K562 (cell line): ENCODE data around the gene SLC7A4. TPM values are rescaled to one million over a fixed set of nuclear protein-coding genes. Genes with fewer than 3 reads are reported as not detected.
A peak's percentile ranks its signal among the peaks of the same experiment; 100 is the strongest.

ENCODE experiments used
- ARNT ChIP-seq, 2 experiments: fragments of 450-650 bp; IDR thresholded peaks; 2 replicates each; pipeline ENCODE4 v1.6.1; 2016; ENCODE audit warnings: mild to moderate bottlenecking in 1 of 2
- CAMTA2 ChIP-seq: fragments of 250-450 bp; sonication (Bioruptor Pico); conservative IDR thresholded peaks from 2 replicates; pipeline ENCODE4 v1.5.1; 2022
- EP300 ChIP-seq: IDR thresholded peaks from 2 replicates; pipeline ENCODE4 v1.6.1; 2012; ENCODE audit warnings: low read length, improper control_type of control experiment
- GATA2 ChIP-seq: sonication (generic); formaldehyde crosslinking; IDR thresholded peaks from 2 replicates; pipeline ENCODE4 v1.4.0; 2020; ENCODE audit warnings: mild to moderate bottlenecking, missing genetic modification reagents
- GATAD2B ChIP-seq: fragments of 450-650 bp; IDR thresholded peaks from 2 replicates; pipeline ENCODE4 v1.6.1; 2017; ENCODE audit warnings: mild to moderate bottlenecking, borderline replicate concordance
- MGA ChIP-seq: fragments of 450-650 bp; IDR thresholded peaks from 2 replicates; pipeline ENCODE4 v1.6.1; 2016; ENCODE audit warnings: mild to moderate bottlenecking, moderate library complexity
- ZBTB9 ChIP-seq: fragments of 450-650 bp; formaldehyde crosslinking; IDR thresholded peaks from 2 replicates; pipeline ENCODE4 v1.4.0; 2020; ENCODE audit warnings: mild to moderate bottlenecking, moderate library complexity
- ZSCAN29 ChIP-seq: fragments of 450-650 bp; IDR thresholded peaks from 2 replicates; pipeline ENCODE4 v1.6.1; 2017
- polyA plus RNA-seq, 8 experiments: library from polyadenylated mRNA; depleted of rRNA in 4 of 8; stranded (reverse) in 5 of 8; unstranded in 3 of 8; fragments of >200 nt; fragmentation: Nextera tagmentation in 2 of 8; fragmentation: Illumina TruSeq in 1 of 8; extraction: Ambion mirVana in 2 of 8; extraction: Trizol in 1 of 8; gene quantifications; 2 replicates each; pipeline versions ENCODE4 v1.2.1 to v1.2.3, GENCODE V29; 2011 to 2014; ENCODE audit warnings: inconsistent platforms in 1 of 8, missing spikeins in 1 of 8
- total RNA-seq, 7 experiments: library from RNA; depleted of rRNA in 6 of 7; stranded (reverse); fragments of >200 nt in 6 of 7; fragmentation: Illumina TruSeq in 2 of 7; extraction: Trizol in 2 of 7; gene quantifications; 2 replicates each; pipeline versions ENCODE4 v1.2.1 to v1.2.3, GENCODE V29; 2011 to 2021; ENCODE audit warnings: low replicate concordance in 1 of 7

SLC7A4 gene
- total and polyA plus RNA-seq, 9 of the 15 experiments (the other 6 are each of a cell fraction or from before 2014, with no cell fraction given): not detected

- TF ChIP-seq MGA (no peak), CAMTA2 (CRISPR knock-in tag) (0 out of 2 replicates have a peak, but pooled peaks have one; percentile 74), ARNT (IDR thresholded peaks at IDR 0.05) (no peak), GATAD2B (no peak), ZBTB9 (CRISPR knock-in tag) (peak; percentile 77; the same call in 1 of the 2 replicates), GATA2 (CRISPR knock-in tag) (no peak), ZSCAN29 (no peak), EP300 (peak; percentile 92)
Measured at GRCh38 chr22:21014726-21015465, 17.5 kb downstream of the SLC7A4 start, which contains the start of gene P2RX6 (continued).
